Stimulated activated CD4-positive, alpha-beta T cell treated with anti-CD3 and anti-CD28 coated beads, Interleukin-4, amount 100 ng/mL, for 1 hour (primary cell): ENCODE results near the gene EML4.

Experiments
- DNase-seq: peaks from one replicate; pipeline ENCODE4 v3.0.0-alpha.2; 2020

Gene EML4

DNA sequence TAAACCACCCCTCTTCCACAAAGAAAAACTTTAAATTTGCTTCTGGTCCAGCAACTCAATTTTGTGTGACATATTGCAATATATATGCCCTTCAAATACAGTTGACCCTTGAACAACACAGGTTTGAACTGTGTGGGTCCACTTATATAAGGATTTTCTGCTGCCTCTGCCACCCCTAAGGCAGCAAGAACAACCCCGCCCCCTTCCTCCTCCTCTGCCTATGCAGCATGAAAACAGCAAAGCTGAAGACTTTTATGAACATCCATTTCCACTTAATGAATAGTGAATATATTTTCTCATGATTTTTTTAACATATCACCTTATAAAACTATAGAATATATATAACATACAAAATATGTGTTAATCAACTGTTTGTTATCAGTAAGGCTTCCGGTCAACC is 58.3 kb downstream of the EML4 start:
- no peak for DNase-seq

DNA sequence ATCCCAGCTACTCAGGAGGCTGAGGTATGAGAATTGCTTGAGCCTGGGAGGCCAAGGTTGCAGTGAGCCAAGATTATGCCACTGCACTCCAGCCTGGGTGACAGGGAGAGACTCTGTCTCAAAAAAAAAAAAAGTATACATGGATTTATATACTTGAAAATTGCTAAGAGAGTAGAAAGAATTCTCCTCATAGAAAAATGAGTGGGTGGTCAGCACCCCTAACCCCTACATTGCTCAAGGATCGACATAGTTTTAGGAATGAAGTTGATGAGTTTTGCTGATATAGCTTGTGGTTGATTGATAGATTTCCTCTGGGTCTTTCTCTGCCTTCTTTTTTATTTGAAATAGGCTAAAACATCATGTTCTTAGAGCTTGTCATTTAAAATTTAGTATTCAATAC is 58.9 kb downstream of the EML4 start:
- no peak for DNase-seq

DNA sequence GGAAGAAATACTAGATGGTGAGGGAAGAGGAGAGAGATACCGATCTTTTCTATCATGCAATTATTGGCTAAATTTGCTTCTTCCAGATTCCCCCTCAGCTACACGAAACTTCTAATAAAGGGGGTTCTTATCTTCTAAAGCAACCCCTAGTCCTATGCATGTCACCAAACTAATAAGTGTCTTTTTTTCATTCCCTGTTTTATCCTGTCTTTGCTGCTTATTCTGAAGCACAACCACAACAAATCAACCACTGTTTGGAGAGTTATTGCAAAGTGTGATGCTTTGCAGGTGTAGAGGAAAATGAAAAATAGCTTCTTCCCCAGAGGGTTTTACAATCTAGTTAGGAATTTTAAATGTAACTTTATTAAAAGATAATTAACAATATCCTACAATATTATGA is 60.8 kb downstream of the EML4 start:
- no peak for DNase-seq

DNA sequence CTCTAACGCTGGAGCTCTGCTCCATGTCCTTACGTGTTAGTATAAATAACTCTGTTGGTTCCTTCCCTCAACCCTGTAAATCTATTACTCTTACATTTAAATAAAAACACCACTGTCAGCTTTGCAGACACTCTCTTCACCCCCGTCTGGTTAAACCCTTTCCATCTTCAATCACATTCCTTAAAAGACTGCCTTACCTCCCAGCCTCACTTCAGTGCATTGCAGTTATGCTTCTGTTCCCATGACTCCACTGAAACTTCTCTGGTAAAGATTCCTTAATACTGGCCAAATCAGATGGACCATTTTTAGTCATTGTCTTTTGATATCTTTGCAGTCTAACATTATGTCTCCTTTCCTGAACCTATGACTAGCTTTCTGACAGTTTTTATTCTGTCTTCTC is 61.7 kb downstream of the EML4 start:
- DNase-seq, result no peak

DNA sequence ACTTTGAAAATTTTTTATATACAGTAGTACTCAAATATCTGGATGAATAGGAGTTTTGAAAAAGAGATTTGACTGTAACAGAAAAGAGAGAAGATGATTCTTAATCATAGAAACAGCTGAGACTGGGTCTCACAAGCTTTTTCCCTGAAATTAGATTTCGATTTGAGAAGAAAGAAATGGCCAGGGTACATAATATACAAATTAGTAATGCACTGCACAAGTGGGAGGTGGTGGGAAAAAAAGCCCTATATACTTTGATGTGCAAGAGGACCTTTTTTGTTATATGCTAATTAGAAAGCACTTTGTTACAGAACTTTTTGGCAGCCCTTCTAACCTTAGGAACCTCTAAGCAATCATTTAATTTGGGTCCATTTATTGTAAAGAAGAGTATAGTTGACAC is 62.9 kb downstream of the EML4 start:
- DNase-seq, result no peak

DNA sequence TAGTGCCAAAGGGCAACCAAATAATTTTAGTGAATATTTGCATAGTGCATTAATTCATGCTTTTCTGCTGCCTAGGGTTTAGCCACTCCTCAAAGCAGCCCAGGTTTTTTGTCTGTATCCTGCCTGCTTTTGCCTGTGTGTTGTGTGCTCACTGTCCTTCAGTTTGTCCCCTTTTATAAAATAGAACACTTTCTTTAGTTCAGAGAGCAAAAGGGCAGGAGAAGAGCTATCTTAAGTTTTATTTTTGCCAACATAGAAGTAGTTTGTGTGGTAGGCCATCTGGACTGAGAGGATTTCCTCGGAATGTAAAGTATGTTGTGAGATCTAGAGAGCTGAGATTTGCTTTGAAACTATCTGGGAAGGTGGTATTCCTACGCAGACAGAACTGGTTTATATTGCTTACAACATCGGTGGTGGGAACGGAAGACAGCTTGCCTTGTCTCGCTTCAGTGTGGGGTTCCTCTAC is 64.9 kb downstream of the EML4 start:
- DNase-seq, result no peak

DNA sequence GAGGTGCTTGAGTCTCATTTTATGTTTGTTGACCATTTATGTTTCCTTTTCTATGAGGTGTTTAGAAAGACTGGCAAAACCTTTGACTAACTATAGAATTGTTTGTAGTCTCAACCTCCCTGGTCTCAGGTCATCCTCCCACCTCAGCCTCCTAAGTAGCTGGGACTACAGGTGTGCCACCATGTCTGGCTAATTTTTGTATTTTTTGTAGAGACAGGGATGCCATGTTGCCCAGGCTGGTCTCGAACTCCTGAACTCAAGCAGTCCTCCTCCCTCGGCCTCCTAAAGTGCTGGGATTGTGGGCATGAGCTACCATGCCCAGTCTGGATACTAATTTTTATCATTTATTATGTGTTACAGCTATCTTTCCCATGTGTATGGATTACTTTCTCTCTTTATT is 67.8 kb downstream of the EML4 start:
- no peak for DNase-seq

DNA sequence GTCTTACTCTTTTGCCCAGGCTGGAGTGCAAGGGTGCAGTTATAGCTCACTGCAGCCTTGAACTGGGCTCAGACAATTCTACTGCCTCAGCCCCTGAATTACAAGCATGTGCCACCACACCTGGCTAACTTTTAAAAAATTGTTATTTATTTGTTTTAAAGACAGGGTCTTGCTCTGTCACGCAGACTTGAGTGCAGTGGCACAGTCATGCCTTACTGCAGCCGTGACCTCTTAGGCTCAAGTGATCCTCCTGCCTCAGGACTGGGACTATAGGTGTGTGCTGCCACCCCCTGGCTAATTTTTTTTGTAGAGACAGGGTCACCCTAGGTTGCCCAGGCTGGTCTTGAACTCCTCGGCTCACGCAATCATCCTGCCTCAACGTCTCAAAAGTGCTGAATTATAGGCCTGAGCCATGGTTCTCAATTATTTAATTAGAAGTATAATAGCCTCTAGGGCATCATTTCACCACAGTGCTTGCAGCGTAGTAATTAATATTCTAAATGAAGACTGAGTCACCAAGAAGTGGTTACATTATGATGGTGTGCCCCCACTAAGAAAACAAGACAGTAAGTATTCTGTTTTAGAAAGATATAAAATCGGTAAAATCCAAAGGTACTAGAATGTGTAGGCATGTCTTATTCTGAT is 69.6 kb downstream of the EML4 start:
- peak; percentile 33 for DNase-seq

DNA sequence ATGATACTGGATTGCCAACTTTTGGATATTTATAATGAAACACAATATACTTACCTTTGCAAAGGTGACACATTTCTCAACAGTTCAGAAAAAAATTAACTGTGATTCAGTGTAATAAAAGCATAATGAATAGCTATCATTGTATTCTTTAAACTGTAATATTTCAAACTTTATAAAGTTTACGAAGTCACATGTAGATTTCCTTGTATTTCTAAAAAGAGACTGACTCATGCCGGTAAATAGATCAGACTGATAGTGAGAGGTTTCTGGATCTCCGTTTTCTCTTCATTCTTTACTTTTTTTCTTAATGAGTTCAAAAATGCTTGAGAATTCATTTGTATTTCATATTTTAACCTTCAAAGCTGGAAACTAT is 70.1 kb downstream of the EML4 start:
- DNase-seq, result no peak

DNA sequence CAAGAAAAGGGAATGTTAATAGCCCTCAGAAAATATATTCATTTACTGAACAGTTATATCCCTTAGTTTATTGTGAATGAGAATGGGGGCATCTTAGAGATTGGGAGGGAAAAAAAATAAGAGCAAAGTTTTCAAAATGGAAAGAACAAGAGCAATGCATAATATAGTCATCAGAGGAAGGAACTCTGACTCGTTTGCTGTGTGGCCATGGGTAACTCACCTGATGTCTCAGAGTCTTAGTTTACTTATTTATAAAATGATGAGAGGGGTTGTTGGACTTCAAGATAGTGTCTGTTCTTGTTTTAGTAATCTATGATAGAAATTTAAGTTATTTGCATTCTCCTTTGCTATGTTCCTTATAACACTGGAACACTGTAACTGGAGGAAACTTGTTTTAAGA is 70.7 kb downstream of the EML4 start:
- DNase-seq, result no peak

DNA sequence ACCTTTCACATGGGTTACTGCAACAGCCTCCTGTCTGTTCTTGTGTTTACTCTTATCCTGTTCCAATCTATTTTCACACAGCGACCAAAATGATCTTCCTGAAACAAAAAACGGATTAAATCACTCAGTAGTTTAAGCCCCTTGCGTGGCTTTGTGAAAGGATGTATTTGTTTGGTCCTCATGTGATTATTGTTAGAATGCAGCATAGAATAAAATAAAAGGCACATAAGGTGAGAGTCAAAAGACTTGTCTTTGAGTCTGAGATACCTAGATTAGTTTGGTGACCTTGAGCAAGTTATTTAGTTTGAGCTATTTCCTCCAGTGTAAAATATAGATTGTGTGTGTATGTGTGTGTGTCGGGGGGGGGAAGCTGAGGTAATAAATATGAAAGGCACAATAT is 72.4 kb downstream of the EML4 start:
- no peak for DNase-seq

DNA sequence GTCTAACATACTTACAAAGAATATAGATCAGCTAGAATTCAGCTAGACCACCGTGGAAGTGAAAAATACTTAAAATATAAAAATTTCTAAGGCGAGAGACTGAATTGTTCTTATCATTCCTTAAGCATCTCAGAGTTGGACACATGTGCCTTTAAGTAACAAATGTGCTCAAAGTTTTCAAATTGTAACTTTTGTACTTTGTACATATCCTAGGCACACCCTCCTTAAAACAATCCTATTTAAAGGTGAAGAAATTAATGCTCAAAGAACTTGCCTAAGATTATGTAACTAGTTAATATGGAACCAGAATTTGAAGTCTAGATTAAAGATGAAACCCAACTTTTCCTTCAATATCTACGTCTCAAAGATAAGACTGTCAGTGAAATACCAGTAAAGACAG is 74.1 kb downstream of the EML4 start:
- DNase-seq, result no peak

DNA sequence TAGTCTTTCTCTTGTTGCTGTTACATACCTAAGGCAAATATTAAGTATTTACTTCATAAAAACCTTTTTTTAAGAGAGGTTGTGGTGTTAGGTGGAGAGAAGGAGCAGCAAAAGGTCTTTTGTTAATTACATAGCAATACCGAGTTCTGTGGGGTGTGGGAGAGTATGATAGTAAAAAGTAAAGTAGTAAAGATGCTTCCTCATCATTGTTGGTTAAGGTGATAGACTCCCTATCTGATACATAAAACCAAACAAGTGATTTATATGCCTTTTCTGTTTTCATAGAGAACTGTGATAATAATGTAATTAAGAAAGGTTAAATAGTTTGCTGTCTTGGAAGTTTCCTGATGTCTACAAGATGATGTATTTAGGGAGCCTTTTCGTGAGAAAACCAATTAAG is 75.4 kb downstream of the EML4 start:
- no peak for DNase-seq

DNA sequence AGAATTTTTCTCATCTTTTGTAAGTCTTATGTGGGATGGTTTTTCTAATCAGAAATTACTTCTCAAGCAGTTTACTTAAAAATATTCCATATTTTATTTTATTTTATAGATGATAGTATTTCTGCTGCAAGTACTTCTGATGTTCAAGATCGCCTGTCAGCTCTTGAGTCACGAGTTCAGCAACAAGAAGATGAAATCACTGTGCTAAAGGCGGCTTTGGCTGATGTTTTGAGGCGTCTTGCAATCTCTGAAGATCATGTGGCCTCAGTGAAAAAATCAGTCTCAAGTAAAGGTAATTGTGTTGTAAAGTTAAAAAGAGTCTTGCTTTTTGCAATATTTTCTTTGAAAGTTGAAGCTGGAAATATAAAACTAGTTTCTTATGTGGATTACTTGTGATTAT is 76.2 kb downstream of the EML4 start:
- no peak for DNase-seq

DNA sequence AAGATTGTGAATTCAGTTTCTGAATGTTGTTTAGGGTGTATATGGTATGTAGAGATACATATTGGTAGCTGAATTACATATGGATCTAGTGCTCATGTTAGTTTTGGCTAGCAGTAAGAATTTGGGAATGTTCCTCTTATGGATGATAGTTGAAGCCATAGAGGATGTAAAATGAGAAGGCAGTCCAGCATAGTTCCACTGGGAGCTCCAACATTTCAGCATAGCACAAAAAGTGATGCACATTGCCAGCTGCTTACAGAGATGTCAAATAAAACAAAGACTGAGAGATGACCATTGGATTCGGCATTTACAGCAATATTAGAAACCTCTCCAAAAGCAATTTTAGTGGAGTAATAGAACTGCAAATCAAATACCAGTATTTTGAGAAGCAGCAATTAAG is 77.4 kb downstream of the EML4 start:
- DNase-seq, result no peak

DNA sequence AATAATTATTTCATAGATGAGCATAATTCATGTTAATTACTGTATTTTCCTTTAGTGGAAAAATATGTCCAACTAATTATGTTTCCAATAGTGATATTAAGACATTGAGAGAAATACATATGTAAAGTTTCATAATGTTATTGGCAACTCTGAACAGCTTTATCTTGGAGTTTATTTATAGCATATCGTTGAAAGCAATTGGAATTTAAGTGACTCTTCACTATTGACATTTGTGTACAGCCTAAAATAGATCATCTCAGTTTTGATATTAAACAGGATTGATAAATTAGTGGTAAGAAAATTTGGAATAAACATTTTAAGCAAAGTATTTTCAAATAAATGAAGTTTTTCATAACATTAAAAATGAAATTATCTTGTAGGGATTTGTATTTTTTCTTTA is 79.7 kb downstream of the EML4 start:
- no peak for DNase-seq

DNA sequence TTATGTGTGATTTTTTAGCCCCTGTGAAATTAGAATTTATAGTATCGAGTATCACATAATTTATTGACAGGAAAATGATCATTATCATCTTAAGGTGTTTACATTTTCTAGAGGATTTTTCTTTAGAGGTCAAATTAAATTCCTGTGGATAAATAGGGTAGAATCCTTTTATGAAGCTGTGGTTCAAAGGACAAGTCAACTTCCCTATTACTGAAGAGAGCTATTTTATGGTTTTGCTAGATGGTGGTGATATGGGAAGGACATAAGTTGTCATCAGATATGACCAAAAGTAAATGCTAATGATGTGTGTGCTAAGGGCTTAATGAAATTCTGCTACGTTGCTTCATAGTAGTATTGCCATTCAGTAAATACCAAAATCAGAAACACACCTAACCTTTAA is 80.1 kb downstream of the EML4 start:
- DNase-seq, result no peak

DNA sequence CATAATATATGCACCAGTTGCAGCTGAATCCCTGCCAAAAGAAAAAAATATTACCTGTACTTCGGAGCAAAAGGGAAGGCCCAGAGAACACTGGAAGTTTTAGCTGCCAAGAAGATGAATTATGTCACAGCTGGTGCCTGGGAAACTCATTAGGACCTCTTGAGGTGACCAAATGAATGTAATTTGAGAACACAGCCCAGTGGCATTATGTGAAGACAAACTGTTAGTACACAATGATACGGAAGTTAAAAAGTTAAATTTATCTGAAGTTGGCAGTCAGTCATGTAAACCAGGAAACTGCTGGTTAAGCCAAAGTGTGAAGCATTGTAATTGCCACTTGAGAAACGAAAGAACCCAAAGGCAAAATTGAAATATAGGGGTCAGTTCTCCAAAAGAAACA is 80.7 kb downstream of the EML4 start:
- no peak for DNase-seq

DNA sequence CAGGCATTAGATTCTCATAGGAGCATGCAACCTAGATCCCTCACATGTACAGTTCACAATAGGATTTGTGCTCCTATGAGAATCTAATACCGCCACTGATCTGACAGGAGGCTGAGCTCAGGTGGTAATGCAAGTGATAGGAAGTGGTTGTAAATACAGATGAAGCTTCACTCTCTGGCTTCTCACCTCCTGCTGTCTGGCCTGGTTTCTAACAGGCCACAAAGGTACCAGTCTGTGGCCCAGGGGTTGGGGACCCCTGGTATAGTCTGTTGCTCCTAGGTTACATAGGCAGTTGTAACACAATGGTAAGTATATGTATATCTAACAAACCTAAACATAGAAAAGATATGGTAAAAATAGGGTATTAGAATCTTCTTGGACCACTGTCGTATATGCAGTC is 81.8 kb downstream of the EML4 start:
- no peak for DNase-seq

DNA sequence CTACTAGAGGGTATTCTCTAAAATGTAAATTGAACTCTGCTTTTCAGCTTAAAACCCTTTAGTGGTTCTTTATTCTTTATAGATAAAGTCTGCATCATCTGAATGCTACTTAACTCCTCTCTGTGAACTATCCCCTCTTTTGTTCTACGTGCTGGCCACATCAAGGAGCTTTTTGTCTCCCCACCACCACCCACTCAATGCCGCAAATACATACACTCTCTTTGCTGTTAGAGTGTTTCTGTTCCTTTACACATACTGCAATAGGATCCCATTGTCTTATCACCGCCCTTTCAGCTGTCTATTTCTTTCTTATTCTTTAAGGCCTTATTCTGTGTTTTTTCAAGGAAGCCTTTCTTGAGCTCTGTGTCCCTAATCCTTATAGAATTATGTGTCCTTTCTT is 83.3 kb downstream of the EML4 start:
- DNase-seq, result no peak

DNA sequence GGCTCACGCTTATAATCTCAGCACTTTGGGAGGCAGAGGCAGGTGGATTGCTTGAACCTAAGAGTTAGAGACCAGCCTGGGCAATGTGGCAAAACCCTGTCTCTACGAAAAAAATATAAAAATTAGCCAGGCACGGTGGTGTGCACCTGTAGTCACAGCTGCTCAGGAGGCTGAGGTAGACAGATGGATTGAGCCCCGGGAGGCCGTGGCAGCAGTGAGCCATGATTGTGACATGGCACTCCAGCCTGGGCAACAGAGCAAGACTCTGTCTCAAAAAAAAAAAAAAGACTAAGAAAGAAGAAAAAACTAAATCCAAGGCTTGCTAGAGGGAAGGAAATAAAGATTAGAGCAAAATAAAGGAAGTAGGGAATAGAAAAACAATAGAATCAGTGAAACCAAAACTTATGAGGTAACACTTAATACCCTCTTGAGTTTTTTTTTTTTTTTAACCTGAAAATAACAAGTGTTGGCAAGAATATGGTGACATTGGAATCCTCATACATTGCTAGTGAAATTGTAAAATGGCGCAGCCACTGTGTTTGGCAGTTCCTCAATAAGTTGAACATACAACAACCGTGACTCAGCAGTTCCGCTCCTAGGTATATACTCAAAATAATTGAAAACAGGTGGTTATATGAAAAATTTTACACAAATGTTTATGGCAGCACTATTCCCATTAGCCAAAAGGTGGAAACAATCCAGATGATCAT is 85.2 kb downstream of the EML4 start:
- DNase-seq, result no peak

DNA sequence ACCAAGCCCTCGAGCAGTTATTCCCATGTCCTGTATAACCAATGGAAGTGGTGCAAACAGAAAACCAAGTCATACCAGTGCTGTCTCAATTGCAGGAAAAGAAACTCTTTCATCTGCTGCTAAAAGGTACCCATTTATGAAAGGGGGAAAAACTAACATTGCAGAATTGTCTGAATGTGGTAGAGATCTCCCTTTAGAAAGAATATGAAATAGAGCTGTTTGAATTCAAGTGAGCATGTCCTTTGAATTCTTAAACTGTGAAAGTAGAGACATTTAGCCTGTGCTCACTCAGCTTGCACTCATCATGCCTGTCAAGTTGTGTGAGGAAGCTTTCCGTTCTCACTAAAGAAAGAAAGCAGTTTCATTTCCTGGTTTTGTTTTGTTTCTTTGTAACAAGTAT is 87.4 kb downstream of the EML4 start:
- DNase-seq, result no peak

DNA sequence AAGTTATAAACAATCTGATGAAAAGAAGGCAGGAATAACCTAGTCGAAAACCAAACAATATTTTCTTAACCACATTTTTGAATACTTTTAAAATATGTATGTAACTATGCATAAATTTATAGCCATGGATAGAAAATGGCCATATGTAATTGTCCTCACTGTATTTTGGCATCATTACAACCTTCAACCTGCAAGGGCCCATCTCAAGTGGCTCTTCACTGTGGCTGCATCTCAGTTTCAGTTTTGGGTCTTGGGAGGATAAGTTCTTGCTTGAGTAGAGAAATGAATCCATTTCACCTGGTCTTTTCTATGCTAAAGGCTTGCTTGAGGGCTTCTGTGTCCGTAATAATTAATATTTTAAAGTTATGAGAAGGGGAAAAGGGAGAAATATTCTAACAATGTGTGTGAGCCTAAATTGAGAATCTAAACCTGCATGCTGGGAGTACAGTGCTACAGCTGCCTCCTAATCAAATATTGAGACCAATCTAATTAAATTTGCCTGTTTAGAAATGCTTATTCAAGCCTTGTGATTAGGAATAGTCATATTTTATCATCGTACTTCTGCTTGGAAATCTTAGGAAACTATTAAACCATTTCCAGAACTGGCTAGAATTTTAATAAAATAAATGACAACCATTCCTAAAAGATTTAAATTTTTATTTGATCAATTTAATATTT is 92.5 kb downstream of the EML4 start:
- no peak for DNase-seq

DNA sequence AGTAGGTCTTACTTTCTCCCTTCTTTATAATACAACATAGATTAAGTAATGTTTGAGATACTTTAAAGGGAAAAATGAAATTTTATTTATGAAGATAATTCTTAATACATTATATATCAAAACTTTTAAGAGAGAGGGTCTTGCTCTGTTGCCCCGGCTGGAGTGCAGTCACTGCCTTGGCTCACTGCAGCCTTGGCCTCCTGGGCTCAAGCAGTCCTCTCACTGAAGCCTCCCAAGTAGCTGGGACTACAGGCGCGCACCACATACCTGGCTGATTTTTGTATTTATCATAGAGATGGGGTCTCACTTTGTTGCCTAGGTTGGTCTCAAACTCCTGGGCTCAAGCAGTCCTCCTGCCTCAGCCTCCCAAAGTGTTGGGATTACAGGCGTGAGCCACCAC is 97.1 kb downstream of the EML4 start:
- DNase-seq, result no peak

DNA sequence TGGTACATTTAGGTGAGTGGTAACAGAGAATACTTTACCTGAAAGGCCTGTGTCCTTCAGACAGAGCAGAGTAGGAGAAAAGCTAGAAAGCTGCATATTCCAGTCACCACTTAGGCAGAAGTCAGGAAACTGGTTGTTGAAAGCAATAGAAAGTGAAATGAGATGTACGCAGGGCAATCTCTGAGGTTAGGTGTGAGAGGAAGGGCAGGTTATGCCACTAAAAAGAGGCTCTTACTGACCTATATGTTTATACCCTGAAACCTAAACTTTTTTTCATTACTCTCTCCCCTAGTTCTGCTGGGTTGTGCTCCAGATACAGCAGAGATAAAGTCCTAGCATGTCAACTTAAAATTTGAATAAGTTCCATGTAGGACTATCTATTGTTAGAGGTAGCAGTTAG is 98.4 kb downstream of the EML4 start:
- no peak for DNase-seq
